Stimulated activated CD8-positive, alpha-beta memory T cell treated with anti-CD3 and anti-CD28 coated beads, Interleukin-15, amount 100 ng/mL, for 1 hour (primary cell): ENCODE measurements around the gene FUT8.
"Not testable (repeated sequence)": the region's sequence is repeated elsewhere in the genome, so short reads cannot be mapped to it uniquely, and the experiment has no call there.

ENCODE experiments used
- DNase-seq: peaks from one replicate; pipeline ENCODE4 v3.0.0-alpha.2; 2020; ENCODE audit warnings: low read depth

Gene FUT8

DNA sequence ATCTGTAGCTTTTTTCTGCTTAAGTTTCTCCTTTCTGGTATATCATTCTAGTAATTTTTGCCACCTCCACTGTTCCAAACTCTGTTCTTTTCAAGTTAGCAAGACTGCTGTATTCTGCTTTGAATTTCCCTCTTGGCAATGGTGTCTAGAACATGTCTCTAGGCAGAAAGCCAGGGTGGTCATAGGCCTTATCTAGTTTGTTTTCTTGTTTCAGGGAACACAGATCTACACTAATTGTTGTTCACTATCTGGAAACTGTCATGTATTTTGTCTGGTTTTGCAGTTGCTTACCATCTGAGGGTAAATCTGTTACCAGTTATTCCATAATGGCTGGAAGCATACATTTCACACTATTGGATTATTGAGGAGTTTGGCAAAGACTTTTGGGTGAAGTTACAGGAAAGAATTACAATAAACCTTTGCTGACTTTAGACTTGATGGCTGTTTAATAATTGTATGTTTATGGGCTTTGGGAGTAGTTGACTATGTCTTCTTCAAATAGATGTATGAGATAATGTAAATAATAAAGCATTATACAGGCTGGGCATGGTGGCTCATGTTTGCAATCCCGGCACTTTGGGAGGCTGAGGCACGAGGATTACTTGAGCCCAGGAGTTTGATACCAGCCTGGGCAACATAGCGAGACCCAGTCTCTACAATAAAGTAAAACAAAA, 41.4 kb downstream of the FUT8 start:
- no peak for DNase-seq

DNA sequence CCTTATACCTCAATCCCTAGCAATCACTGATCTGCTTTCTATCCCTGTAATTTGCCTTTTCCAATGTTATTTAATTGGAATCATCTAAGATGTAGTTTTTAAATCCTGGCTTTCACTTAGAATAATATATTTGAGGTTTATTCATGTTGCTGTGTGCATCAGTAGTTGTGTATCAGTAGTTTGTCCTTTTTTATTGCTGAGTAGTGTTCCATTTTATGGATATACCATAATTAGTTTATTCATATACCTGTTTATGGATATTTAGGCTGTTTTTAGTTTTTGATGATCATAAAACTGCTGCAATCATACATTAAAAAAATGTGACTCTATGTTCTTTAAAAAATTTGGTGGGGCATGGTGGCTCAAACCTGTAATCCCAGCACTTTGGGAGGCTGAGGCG, 43.7 kb downstream of the FUT8 start:
- DNase-seq: no peak

DNA sequence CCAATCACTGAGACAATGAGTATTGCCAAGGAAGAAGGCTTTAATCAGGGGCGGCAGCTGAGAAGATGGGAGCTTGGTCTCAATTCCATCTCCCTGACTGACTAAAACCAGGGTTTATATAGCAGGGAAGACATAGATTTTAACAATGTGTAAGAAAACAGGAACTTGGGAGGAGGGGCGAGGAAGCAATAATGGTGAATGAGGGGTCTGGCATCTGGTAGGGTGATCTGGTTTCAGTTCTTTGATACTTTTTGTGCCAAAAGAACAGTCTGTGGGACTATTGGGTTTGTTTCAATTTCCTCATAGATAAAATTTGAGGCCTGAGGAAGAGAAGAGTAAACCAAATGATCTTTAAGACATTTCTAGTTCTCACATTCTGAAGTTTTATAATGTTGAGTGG, 49.2 kb downstream of the FUT8 start:
- DNase-seq: no peak

DNA sequence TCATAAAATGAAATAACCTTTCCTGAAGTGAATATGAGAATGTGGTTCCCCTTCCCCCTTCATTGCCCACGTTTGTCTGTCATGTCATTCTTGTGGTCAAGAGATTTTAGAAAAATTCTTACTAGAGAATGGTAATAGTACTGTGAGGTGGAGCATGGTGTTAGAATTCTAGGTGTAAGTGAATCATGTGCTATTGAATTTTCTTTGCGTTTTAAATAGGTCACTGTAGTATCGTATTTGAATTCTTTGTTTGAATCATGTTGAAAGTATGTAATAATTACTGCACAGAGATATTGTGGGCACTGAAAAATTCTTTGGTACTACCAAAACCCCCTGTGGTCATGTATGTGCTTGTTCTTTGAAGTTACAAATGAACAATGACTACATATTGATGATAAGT, 49.9 kb downstream of the FUT8 start:
- no peak for DNase-seq

DNA sequence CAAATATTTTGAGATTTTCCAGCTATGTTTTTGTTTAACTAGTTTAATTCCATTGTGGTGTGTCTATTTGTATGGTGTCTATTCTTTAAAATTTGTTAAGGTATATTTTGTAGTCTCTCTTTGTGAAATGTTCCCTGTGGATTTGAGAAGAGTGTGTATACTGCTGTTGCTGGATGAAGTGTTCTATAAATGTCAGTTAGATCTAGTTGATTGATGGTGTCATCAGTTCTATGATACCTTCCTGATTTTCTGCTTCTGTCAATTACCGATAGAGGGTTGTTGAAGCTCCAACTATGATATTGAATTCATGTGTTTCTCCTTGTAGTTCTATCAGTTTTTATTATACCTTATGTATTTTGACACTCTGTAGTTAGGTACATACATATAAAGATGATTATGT, 53.1 kb downstream of the FUT8 start:
- DNase-seq: no peak

DNA sequence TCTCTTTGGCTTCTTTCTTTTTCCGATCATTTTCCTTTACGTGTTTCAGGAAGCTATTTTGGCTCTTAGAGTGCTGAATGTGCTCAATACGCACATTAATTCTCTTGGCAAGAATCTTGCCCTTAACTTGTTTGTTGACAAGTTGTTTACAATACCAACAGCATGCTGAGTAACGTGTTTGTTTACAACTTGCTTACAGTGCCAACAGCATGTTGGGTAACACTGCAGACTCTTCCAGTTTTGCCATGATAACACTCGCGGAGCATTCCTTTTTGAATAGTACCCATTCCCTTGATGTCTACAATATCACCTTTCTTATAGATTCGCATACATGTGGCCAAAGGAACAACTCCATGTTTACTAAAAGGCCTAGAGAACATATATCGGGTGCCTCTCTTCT, 55.4 kb downstream of the FUT8 start:
- DNase-seq: not testable (repeated sequence)

DNA sequence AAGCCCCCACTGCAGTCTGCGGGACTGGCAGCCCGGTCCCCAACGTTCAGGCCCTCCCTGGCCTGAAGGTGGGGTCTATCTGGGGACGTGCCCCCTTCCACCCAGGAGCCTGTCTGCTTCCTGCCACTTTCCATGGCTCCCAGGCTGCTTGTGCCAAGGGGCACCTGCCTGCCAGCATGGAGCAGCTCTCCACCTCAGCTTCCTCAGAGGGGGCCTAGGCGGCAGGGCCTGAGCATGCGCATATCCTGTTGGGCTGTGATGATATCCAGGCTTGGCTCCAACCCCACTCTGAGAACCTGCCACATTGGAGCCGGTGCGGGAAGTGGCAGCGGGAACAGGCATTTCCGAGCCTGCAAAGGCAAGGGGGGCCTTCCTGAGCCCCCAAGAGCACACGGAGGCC, 57.4 kb downstream of the FUT8 start:
- no peak for DNase-seq

DNA sequence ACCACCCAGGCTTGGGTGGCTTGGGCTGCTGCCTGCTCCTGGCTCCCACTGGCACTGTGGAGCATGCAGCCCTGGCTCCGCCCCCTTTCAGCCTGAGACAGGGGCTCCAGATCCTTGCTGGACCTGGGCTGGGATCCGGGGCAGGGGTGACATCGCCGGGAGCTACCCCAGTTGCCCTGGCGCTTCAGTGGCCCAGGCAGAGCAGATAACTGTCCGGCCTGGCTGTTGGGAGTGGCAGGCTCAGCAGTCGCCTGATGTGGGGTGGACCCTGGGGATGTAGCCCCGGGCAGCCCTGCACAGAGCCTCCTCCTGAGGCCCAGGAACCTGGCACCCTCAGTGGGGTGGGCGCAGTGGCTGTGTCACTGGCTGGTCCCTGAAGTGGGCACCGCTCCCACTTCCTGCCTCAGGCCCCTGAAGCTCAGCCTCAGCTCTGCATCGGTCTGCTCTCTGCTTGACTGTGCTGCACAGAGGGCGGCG, 57.9 kb downstream of the FUT8 start:
- no peak for DNase-seq

DNA sequence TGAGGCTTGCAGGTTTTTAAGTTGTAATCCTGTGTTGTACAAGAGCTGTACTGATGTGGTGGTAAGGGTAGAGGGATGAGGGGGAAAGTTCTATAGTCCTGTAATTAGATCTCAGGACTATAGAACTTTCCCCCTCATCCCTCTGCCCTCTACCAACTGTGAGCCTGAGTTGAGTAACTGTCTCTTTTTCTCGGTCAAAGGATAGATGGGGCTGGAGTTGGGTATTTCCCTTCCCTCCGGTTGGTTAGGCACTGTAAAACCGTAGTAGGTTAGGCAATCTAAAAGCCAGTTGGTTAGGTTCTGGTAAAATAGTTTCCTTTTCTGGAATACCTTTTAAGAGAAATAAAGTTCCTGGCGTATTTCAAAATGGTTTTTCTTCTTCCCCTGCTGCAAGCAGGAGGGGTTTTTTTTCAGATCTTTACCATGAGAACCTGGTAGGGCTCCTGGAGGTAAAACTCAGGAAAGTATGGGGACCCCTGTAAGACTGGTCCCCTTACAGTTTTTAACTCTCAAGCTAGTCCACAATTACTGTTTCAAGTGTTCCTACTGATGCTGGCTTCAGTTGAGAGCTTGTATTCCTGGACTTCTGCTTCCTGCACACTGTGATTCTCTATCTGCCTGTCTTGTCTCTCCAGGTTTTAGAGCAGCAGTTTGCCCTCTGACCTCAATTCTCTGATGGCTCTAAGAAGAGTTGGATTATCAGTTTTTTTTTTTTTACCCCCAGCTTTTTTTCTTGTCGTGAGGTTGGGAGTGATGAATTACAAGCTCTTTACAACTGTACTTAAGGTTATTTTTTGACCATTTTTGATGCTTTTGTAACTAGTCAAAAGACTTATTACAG, 58.7 kb downstream of the FUT8 start:
- no peak for DNase-seq

DNA sequence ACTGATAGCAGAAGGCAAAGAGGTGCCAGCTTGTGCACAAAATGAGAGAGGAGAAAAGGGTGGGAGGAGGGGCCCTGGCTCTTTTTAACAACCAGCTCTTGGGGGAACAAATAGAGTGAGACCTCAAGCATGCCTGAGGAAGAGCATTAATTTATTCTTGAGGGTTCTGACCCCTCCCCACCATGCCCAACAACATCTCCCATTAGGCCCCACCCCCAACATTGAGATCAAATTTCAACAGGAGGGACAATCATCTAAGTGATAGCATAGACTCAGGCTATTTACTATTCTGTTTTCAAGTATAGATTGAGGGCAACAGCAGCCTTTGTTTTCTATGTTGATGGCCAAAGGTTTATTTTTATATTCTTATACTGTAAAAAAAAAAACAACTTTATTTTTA, 59.7 kb downstream of the FUT8 start:
- DNase-seq: no peak

DNA sequence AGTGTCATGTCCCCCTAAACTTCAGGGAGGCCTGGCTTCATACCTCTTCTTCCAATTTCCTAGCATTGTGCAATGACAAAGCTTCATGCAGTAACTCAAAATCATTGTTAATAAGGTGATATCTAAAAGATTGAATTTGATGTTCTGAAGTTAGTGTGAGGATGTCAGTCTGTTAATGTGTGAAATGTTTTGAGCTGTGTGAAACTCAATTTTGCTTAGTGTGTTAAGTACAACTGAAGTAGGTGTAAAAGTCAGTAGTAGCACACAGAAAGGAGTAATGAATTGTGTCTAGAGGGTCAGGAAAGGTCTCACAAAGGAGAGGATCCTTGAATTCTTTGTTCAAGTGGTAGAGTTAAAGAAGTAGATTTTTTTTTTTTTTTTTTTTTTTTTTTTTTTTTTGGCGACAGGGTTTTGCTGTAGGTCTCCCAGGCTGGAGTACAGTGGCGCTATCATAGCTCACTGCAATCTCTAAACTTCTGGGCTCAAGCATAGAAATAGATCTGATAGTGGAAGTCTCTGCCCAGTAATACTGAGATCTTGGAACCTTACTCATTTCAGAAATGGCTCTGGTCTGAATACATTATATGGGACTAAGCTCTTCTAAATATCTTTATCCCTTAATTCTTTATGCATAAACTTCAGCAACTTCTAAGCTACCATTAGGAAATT, 63.9 kb downstream of the FUT8 start:
- DNase-seq: no peak

DNA sequence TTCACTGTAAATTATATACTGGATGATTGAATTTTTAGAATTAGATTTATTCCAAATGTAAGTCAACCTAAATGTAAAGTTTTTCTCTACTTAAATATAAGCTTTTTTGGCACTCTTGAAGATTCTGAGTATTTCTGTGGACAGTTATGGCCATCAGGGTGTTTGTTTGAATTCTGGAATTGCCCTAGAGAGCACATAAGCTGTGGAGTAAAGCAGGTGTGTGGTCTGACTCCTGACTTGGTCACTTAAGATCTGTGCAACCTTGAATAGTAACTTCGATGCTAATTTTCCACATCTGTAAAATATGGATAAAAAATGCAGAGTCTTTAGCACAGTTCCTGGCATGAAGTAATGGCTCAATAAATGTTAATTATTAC, 64.4 kb downstream of the FUT8 start:
- DNase-seq: no peak

DNA sequence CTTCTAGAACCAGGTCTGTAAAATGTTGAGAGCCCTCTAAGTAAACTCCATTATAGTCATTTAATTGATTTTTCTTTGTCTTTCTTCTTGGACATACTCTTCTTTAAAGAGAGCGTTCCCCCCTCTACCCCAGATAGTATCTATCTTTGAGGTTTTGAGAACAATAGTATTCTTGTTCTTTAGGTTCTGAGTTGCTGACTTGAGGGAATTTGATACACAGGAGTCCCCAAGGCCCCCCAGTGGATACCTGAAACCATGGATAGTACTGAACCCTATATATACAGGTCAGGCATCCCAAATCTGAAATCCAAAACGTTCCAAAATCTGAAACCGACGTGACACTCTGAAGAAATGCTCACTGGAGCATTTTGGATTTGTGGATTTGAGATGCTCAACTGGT, 65.5 kb downstream of the FUT8 start:
- no peak for DNase-seq

DNA sequence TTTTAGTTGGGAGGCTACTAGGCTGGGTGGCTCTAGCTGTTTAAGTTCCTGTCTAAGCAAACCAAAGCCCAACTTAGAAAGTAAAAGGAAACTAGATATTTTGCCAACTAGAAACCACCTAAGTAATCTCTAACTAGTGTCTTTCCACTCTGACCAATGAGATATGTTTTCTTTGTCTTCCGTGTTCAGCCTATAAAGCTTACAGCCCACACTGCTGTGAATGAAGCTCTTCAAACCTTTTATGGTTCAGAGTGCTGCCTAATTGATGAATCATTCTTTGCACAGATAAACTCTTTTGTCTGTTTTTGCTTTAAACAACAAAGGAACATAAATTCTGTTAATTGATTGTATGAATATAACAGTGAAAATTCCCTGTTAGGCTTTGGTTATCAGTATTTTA, 66.1 kb downstream of the FUT8 start:
- no peak for DNase-seq

DNA sequence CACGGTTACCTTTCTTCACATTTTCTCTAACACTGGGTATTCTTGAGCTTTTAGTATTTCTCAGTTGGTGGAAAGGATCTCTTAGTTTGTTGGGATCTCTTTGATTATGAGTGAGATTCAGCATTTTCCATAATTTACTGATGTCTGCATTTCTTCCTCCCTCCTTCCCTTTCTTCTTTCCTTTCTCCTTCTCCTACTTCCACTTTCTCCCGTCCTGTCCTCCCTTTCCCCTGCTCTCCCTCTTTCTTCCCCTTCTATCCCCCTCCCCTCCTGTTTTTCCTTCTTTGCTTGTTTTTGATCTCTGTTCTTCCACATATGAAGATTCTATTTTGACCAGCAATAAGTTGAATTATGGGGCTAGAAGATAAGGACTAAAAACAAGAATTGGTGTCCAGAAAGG, 66.9 kb downstream of the FUT8 start:
- no peak for DNase-seq

DNA sequence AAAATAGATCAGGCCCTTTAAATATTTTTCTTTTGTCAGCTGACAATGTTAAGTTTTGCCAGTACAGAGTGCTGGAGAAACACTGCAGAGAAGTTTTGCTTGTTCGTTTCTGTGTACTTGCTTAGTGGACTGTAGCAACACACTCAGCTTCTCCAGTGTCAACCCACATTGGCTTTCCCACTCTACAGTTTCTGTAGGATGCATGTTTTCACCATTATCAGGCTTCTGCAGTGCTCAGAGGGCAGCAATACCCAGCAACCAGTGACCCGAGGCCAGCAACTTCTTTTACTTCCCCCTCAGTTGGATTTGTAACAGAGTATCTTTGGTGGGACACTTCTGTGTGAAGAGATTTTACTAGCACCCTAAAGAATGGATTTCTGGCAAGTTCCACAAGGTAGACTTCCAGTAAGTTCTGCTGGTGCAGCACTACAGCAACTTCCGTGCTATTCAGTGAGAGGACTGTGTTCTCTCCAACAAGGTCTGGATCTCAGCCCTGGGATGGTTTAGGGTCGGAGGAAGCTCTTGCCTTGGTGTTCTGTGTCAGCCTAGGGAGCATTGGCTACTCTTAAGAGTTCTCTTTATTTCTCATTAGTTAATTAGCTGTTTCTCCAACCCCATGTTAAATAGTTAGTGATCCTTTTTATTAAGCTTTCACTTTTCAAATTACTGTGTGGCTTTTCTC, 70.4 kb downstream of the FUT8 start:
- no peak for DNase-seq

DNA sequence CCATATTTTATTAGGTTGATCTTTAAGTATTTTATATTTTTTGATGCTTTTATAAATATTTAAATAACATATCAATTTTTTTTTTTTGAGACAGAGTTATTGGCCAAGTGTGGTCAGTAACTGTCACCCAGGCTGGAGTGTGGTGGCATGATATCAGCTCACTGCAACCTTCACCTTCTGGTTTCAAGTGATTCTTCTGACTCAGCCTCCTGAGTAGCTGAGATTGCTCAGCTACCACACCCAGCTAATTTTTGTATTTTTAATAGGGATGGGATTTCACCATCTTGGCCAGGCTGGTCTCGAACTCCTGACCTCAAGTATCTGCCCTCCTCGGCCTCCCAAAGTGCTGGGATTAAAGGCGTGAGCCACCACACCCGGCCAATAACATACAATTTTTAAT, 71.1 kb downstream of the FUT8 start:
- no peak for DNase-seq

DNA sequence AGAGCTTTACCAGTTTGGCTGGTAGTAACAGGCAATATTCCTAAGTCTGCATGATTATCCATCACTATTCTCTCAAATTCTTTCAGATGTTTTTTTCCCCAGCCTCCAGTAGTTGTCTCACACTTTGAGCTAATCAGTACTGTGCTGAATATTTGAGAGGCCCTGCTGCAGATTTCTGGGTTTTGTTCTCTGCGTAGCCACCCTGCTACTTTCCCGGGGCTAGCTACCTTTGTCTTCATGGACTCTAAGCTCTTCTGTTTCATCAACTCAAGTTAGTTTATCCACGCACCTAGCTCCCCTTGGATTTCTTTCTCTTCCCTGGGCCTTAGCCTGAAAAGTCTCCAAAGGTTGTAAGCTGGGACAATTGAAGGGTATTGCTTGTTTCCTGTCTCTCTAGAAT, 73.0 kb downstream of the FUT8 start:
- no peak for DNase-seq

DNA sequence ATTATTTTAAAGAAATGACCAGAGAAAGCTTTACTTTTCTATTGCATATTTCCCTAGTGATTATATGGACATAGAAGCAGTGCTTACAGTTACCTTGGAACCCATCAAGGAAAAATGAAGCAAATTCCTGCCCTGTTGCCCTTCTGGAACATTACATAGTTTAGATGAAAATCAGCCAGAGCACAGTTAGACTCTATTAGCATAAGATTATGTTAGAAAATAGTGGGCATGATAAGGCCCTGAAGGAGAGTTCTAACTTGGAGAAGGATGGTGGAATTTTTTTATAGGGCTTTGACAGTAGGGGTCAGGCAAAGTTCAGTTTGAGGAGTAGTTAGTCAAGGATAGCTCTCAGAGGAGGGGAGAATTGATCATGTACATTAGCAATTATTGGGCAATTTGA, 74.3 kb downstream of the FUT8 start:
- DNase-seq: no peak

DNA sequence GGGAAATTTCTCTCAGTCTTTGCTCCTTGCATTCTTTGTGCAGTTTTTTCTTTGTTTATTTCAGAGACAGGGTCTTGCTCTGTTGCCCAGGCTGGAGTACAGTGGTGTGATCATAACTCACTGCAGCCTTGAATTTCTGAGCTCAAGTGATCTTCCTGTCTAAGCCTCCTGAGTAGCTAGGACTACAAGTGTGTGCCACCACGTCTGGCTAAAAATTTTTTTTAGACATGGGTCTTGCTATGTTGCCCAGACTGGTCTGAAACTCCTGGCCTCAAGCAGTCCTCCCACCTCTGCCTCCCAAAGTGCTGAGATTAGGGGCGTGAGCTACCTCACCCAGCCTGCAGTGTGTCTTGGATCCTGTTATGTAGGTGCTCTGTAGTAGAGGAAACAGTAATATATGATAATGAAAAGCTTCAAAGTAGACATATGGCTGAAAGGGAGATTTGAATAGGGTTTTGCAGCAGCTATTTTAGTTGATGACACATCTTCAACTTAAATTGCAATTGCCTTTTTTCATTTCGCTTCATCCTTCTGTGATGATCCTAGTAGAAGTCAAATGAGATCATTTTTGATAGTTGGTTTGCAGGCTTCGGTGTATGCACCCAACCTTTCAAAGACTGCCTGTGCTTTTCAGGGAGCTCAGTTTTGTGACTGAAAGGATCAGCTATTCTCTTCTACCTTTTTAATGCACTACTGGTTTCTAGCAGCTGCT, 75.4 kb downstream of the FUT8 start:
- no peak for DNase-seq

DNA sequence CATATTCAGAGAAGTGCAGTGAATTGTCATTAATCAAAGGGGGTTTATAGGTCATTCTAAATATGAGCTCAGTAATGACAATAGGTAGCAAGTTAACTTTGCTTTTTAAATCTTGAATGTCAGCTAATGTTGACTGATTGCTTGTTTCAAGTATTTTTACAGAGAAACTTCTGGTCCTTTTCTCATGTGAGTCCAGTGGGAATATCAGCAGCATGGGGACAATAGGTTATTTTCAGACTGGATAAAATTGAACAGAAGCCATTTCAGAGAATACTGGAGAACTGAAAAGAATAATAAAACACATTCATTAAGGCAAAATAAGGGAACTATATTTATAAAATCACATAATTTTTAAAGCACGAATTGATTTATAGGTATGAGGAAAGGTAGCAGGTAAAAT, 78.7 kb downstream of the FUT8 start:
- no peak for DNase-seq

DNA sequence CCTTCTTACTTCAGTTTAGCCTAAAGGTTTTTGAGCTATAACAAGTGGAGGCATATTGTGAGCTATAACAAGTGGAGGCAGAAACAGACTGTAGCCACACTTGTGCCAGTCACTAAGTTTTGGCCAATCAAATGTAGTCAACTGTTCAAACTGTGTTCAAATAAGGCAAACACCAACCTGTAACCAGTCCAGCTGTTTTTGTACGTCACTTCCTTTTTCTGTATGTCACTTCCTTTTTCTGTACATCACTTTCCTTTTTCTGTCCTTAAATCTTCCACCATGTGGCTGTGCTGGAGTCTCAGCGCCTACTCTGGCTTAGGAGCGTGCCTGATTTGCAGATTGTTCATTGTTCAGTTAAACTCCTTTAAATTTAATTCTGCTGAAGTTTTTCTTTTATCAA, 79.7 kb downstream of the FUT8 start:
- DNase-seq: no peak
